K562 (cell line): ENCODE results near the gene ST3GAL3. TPM values are rescaled to one million over a fixed set of nuclear protein-coding genes. Genes with fewer than 3 reads are reported as not detected.
A peak's percentile ranks its signal among the peaks of the same experiment; 100 is the strongest.

Experiments
- BCL6 ChIP-seq: fragments of 250-450 bp; sonication (Bioruptor Pico); IDR thresholded peaks from 2 replicates; pipeline ENCODE4 v1.4.0; 2020
- BRD4 ChIP-seq: fragments of 200-600 bp; sonication (generic); IDR thresholded peaks from 2 replicates; pipeline ENCODE4 v1.6.1; 2017; ENCODE audit warnings: inconsistent platforms
- CBX2 ChIP-seq: fragments of 200-600 bp; sonication (generic); IDR thresholded peaks from one replicate; pipeline ENCODE4 v1.6.1; 2012; ENCODE audit warnings: mild to moderate bottlenecking, low read length, inconsistent platforms; ENCODE audit not compliant: insufficient read depth, poor library complexity, severe bottlenecking
- CBX3 ChIP-seq, 2 experiments: IDR thresholded peaks; 1 replicate in 1 of 2; 2 replicates in 1 of 2; pipeline ENCODE4 v1.6.1; 2012; ENCODE audit warnings: inconsistent platforms in 2 of 2, low read length in 2 of 2, borderline replicate concordance in 1 of 2, control low read depth in 1 of 2
- DPF2 ChIP-seq: fragments of 450-650 bp; IDR thresholded peaks from 2 replicates; pipeline ENCODE4 v1.6.1; 2016
- ELK3 ChIP-seq: fragments of 450-650 bp; formaldehyde crosslinking; IDR thresholded peaks from 2 replicates; pipeline ENCODE4 v1.4.0; 2020; ENCODE audit warnings: mild to moderate bottlenecking
- FOSL1 ChIP-seq: fragments of 200-800 bp; sonication (Bioruptor generic); conservative IDR thresholded peaks from 2 replicates; pipeline ENCODE4 v1.6.1; 2016; ENCODE audit warnings: missing genetic modification characterization, missing compliant biosample characterization
- HDAC1 ChIP-seq, 2 experiments: fragments of 450-650 bp; IDR thresholded peaks; 2 replicates each; pipeline ENCODE4 v1.6.1; 2016 to 2017; ENCODE audit warnings: inconsistent platforms in 1 of 2, mild to moderate bottlenecking in 1 of 2, moderate library complexity in 1 of 2
- HMG20B ChIP-seq: fragments of 250-450 bp; sonication (Bioruptor Pico); IDR thresholded peaks from 2 replicates; pipeline ENCODE4 v1.5.0; 2021; ENCODE audit warnings: mild to moderate bottlenecking
- MEF2A ChIP-seq: IDR thresholded peaks from 2 replicates; pipeline ENCODE4 v1.6.1; 2011; ENCODE audit warnings: low read depth, mild to moderate bottlenecking, low read length, moderate library complexity; ENCODE audit not compliant: control insufficient read depth
- MEIS2 ChIP-seq: fragments of 450-650 bp; IDR thresholded peaks from 2 replicates; pipeline ENCODE4 v1.6.1; 2014; ENCODE audit warnings: mild to moderate bottlenecking; ENCODE audit not compliant: partially characterized antibody
- MTF1 ChIP-seq: fragments of 250-450 bp; sonication (Bioruptor Pico); IDR thresholded peaks from 2 replicates; pipeline ENCODE4 v1.9.0; 2021; ENCODE audit warnings: moderate library complexity, mild to moderate bottlenecking, inconsistent platforms, borderline replicate concordance
- NFIC ChIP-seq: fragments of 450-650 bp; IDR thresholded peaks from 2 replicates; pipeline ENCODE4 v1.6.1; 2017; ENCODE audit warnings: mild to moderate bottlenecking, inconsistent platforms
- SREBF1 ChIP-seq: fragments of 150-350 bp; IDR thresholded peaks from 2 replicates; pipeline ENCODE4 v1.6.1; 2014; ENCODE audit warnings: antibody characterized with exemption, low read depth, low read length, borderline replicate concordance
- TAL1 ChIP-seq: fragments of 450-650 bp; IDR thresholded peaks from 2 replicates; pipeline ENCODE4 v1.6.1; 2016; ENCODE audit warnings: mild to moderate bottlenecking
- TEAD4 ChIP-seq, 2 experiments: sonication (generic) in 1 of 2; formaldehyde crosslinking in 1 of 2; IDR thresholded peaks; 2 replicates each; pipeline versions ENCODE4 v1.6.1 to v1.8.0; 2012 to 2022; ENCODE audit warnings: borderline replicate concordance in 1 of 2, inconsistent platforms in 1 of 2, low read length in 1 of 2, mild to moderate bottlenecking in 1 of 2, missing genetic modification reagents in 1 of 2
- ZNF232 ChIP-seq: sonication (generic); formaldehyde crosslinking; IDR thresholded peaks from 2 replicates; pipeline ENCODE4 v1.8.0; 2022; ENCODE audit warnings: mild to moderate bottlenecking, missing genetic modification reagents
- polyA plus RNA-seq, 8 experiments: library from polyadenylated mRNA; depleted of rRNA in 4 of 8; stranded (reverse) in 5 of 8; unstranded in 3 of 8; fragments of >200 nt; fragmentation: Nextera tagmentation in 2 of 8; fragmentation: Illumina TruSeq in 1 of 8; extraction: Ambion mirVana in 2 of 8; extraction: Trizol in 1 of 8; gene quantifications; 2 replicates each; pipeline versions ENCODE4 v1.2.1 to v1.2.3, GENCODE V29; 2011 to 2014; ENCODE audit warnings: inconsistent platforms in 1 of 8, missing spikeins in 1 of 8
- total RNA-seq, 7 experiments: library from RNA; depleted of rRNA in 6 of 7; stranded (reverse); fragments of >200 nt in 6 of 7; fragmentation: Illumina TruSeq in 2 of 7; extraction: Trizol in 2 of 7; gene quantifications; 2 replicates each; pipeline versions ENCODE4 v1.2.1 to v1.2.3, GENCODE V29; 2011 to 2021; ENCODE audit warnings: low replicate concordance in 1 of 7
- TF ChIP-seq, protein P1 (sequence below): fragments of 450-650 bp; IDR thresholded peaks from one replicate; pipeline ENCODE4 v1.6.1; 2018; ENCODE audit warnings: mild to moderate bottlenecking, moderate library complexity; ENCODE audit not compliant: partially characterized antibody
- TF ChIP-seq, protein P2 (sequence below): sonication (generic); formaldehyde crosslinking; IDR thresholded peaks from 2 replicates; pipeline ENCODE4 v1.8.1; 2023; ENCODE audit warnings: mild to moderate bottlenecking, missing genetic modification reagents
- TF ChIP-seq, protein P3 (sequence below), 3 experiments: fragments of 200-800 bp in 1 of 3; sonication (Bioruptor generic) in 1 of 3; sonication (generic) in 1 of 3; formaldehyde crosslinking in 1 of 3; IDR thresholded peaks; 2 replicates each; pipeline versions ENCODE4 v1.6.1 to v1.8.0; 2016 to 2022; ENCODE audit warnings: mild to moderate bottlenecking in 2 of 3, missing compliant biosample characterization in 2 of 3, missing genetic modification characterization in 2 of 3, missing genetic modification reagents in 1 of 3
- TF ChIP-seq, protein P4 (sequence below): fragments of 250-450 bp; sonication (Bioruptor Pico); IDR thresholded peaks from 2 replicates; pipeline ENCODE4 v1.8.0; 2022; ENCODE audit warnings: inconsistent platforms

Gene ST3GAL3
- total and polyA plus RNA-seq, 9 of the 15 experiments (the other 6 are each of a cell fraction or from before 2014, with no cell fraction given): 1.2 to 18.9 (median 11.0) TPM

DNA sequence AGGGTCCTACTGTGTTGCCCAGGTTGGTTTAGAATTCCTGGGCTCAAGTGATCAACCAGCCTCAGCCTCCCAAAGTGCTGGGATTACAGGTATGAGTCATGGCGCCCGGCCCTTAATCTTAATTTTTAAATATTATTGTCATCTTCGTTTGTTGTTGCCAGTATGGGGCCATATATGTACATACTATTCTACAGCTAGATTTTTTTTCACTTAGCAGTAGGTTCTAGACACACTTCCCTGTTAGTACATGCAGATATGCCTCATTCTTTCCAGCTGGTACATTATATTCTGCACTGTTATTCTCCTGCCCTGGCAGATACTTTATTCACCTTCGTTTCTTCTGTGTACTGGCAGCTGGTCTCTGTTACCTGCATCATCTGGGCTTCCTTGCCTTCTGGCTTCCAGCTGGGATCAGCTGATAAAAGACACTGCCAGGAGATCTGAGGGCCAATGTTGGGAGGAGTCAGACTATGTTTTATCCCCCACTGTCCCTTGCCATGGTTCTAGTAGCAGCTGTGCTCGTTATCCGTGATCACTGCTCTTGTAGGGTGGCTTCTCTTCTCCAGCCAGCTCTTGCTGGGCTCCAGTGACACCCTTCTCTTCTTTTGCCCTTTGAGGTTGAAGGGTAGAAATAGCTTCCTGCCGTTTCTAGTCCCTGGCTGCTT lies 24.7 kb downstream of the ST3GAL3 start (continued):
- no peak for TF ChIP-seq CBX2
- TF ChIP-seq MEF2A: no peak
- no peak for TF ChIP-seq BRD4
- TF ChIP-seq, protein P1, sequence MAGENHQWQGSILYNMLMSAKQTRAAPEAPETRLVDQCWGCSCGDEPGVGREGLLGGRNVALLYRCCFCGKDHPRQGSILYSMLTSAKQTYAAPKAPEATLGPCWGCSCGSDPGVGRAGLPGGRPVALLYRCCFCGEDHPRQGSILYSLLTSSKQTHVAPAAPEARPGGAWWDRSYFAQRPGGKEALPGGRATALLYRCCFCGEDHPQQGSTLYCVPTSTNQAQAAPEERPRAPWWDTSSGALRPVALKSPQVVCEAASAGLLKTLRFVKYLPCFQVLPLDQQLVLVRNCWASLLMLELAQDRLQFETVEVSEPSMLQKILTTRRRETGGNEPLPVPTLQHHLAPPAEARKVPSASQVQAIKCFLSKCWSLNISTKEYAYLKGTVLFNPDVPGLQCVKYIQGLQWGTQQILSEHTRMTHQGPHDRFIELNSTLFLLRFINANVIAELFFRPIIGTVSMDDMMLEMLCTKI: no peak
- TF ChIP-seq MTF1 (CRISPR knock-in tag): no peak
- TF ChIP-seq HMG20B (CRISPR knock-in tag): no peak
- no peak for TF ChIP-seq ELK3 (CRISPR knock-in tag)
- no peak for TF ChIP-seq MEIS2
- peak; percentile 71 for TF ChIP-seq TEAD4 (IDR thresholded peaks at IDR 0.05; ENCODE audit: low read length)
- no peak for TF ChIP-seq TEAD4 (CRISPR knock-in tag; IDR thresholded peaks at IDR 0.05; ENCODE audit: borderline replicate concordance)
- TF ChIP-seq DPF2: peak; percentile 67
- TF ChIP-seq, protein P2, sequence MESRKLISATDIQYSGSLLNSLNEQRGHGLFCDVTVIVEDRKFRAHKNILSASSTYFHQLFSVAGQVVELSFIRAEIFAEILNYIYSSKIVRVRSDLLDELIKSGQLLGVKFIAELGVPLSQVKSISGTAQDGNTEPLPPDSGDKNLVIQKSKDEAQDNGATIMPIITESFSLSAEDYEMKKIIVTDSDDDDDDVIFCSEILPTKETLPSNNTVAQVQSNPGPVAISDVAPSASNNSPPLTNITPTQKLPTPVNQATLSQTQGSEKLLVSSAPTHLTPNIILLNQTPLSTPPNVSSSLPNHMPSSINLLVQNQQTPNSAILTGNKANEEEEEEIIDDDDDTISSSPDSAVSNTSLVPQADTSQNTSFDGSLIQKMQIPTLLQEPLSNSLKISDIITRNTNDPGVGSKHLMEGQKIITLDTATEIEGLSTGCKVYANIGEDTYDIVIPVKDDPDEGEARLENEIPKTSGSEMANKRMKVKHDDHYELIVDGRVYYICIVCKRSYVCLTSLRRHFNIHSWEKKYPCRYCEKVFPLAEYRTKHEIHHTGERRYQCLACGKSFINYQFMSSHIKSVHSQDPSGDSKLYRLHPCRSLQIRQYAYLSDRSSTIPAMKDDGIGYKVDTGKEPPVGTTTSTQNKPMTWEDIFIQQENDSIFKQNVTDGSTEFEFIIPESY (CRISPR knock-in tag): no peak
- peak; percentile 37; the same call in 1 of the 2 replicates for TF ChIP-seq FOSL1
- TF ChIP-seq BCL6 (CRISPR knock-in tag): no peak
- no peak for TF ChIP-seq HDAC1 (IDR thresholded peaks at IDR 0.05)
- TF ChIP-seq TAL1: peak; percentile 83
- peak; percentile 55; the same call in 1 of the 2 replicates for TF ChIP-seq NFIC
- TF ChIP-seq CBX3 (IDR thresholded peaks at IDR 0.05; ENCODE audit: borderline replicate concordance in 1 of 2, low read length in 2 of 2): no peak
- TF ChIP-seq, protein P3, sequence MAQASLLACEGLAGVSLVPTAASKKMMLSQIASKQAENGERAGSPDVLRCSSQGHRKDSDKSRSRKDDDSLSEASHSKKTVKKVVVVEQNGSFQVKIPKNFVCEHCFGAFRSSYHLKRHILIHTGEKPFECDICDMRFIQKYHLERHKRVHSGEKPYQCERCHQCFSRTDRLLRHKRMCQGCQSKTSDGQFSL (CRISPR knock-in tag; IDR thresholded peaks at IDR 0.05): no peak
- TF ChIP-seq, protein P3 (tag; IDR thresholded peaks at IDR 0.05): no peak
- TF ChIP-seq SREBF1: no peak
- no peak for TF ChIP-seq ZNF232 (CRISPR knock-in tag)
- TF ChIP-seq, protein P4, sequence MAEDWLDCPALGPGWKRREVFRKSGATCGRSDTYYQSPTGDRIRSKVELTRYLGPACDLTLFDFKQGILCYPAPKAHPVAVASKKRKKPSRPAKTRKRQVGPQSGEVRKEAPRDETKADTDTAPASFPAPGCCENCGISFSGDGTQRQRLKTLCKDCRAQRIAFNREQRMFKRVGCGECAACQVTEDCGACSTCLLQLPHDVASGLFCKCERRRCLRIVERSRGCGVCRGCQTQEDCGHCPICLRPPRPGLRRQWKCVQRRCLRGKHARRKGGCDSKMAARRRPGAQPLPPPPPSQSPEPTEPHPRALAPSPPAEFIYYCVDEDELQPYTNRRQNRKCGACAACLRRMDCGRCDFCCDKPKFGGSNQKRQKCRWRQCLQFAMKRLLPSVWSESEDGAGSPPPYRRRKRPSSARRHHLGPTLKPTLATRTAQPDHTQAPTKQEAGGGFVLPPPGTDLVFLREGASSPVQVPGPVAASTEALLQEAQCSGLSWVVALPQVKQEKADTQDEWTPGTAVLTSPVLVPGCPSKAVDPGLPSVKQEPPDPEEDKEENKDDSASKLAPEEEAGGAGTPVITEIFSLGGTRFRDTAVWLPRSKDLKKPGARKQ (CRISPR knock-in tag): no peak
